AG09309 (cell line): ENCODE measurements around the gene SPATA31D3.
"Not testable (repeated sequence)": the region's sequence is repeated elsewhere in the genome, so short reads cannot be mapped to it uniquely, and the experiment has no call there.

Source experiments
- DNase-seq: peaks from one replicate; pipeline ENCODE4 v3.0.0-alpha.2; 2010; ENCODE audit warnings: low read depth
- H3K4me3 ChIP-seq: 2 replicates; pipeline ENCODE4 v1.5.1; 2011; ENCODE audit warnings: mild to moderate bottlenecking, low read depth, low read length, moderate library complexity; ENCODE audit not compliant: control insufficient read depth
- CTCF ChIP-seq: IDR thresholded peaks from 2 replicates; pipeline ENCODE4 v1.5.1; 2011; ENCODE audit warnings: mild to moderate bottlenecking, low read depth, low read length, inconsistent platforms; ENCODE audit not compliant: insufficient read depth, control insufficient read depth; ENCODE audit errors: missing control alignments

The SPATA31D3 gene

GRCh38 chr9:81906671-81907070 is 36.6 kb upstream of the SPATA31D3 start:
- no peak overlapping the region for H3K4me3 ChIP-seq
- no peak for DNase-seq
- TF ChIP-seq CTCF, result no peak

DNA sequence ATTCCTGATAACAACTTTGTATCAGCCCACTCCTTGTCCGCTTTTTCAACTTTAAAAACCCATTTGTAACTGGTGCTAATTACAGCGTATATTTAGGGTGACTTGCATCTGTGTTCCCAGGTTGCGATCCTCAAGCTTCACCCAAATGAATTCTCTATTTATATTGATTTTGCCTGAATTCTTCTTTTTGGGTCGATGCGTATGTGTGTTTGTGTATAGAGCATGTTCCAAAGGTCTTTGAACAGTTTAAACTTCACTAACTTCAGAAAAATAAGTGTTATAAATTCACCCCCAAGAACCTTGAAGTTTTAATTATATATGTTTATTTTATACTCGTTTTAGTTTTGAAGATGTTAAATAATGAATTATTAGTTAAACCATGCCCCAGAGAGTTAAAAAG is 31.2 kb upstream of the SPATA31D3 start:
- no peak for DNase-seq
- no peak for TF ChIP-seq CTCF
- H3K4me3 ChIP-seq, result no peak overlapping the region

GRCh38 chr9:81915801-81916505 is 27.3 kb upstream of the SPATA31D3 start:
- DNase-seq, result no peak
- TF ChIP-seq CTCF, result no peak
- no peak overlapping the region for H3K4me3 ChIP-seq

DNA sequence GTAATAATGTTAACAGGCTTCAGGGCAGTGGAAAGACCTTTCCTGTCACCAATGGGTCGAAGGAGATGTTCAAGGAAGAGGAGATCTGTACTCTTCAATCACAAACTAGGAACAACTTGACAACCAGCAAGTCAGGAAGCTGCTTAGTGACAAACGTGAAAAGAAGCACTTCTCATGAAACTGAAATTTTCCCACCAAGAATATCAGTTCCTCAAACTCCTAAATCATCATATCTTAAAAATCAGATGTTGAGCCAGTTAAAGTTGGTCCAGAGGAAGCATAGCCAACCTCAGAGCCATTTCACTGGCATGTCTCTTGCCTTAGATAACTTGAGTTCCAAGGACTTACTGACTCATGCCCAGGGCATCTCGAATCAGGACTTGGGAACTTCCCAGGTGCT is 24.8 kb upstream of the SPATA31D3 start:
- not testable (repeated sequence) for DNase-seq, H3K4me3 ChIP-seq

GRCh38 chr9:81928305-81928704 is 15.0 kb upstream of the SPATA31D3 start, which contains the start of gene SPATA31D4:
TSS of gene SPATA31D4 (plus strand) at chr9:81928428. CDS start at chr9:81928514, 86 bp downstream.
- not testable (repeated sequence) for DNase-seq, H3K4me3 ChIP-seq

DNA sequence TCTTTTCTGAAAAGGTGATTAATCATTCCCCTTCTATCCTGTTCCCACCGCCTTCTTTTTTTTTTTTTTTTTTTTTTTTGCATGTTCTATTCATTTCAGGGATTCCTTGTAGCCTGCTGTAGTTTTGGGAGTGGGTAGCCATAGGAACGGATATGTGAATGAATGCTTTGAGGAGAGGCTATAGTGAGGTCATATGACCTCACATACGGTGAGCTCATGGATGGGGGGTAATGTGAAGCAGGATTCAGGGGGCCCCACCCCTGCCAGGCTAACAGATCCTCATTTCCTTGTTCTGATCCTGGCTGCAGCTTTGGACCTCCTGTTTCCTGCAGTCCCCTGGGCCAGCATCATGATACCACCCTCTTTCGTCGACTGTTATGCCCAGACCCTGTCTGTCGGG is 13.2 kb upstream of the SPATA31D3 start:
- DNase-seq, H3K4me3 ChIP-seq: not testable (repeated sequence)

DNA sequence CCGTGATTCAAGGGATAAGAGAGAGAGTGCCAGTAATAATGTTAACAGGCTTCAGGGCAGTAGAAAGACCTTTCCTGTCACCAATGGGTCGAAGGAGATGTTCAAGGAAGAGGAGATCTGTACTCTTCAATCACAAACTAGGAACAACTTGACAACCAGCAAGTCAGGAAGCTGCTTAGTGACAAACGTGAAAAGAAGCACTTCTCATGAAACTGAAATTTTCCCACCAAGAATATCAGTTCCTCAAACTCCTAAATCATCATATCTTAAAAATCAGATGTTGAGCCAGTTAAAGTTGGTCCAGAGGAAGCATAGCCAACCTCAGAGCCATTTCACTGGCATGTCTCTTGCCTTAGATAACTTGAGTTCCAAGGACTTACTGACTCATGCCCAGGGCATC is 9.8 kb upstream of the SPATA31D3 start:
- DNase-seq, H3K4me3 ChIP-seq: not testable (repeated sequence)

DNA sequence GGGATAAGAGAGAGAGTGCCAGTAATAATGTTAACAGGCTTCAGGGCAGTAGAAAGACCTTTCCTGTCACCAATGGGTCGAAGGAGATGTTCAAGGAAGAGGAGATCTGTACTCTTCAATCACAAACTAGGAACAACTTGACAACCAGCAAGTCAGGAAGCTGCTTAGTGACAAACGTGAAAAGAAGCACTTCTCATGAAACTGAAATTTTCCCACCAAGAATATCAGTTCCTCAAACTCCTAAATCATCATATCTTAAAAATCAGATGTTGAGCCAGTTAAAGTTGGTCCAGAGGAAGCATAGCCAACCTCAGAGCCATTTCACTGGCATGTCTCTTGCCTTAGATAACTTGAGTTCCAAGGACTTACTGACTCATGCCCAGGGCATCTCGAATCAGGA is 5.3 kb downstream of the SPATA31D3 start:
- not testable (repeated sequence) for DNase-seq, H3K4me3 ChIP-seq

GRCh38 chr9:81953096-81953495 is 9.8 kb downstream of the SPATA31D3 start:
- no peak for DNase-seq
- no peak for TF ChIP-seq CTCF
- no peak overlapping the region for H3K4me3 ChIP-seq
